HL-60/S4 treated with phorbol 12-myristate 13-acetate at 8.2 ng/mL for 4 days and 3 days (cell line): Measurements from ENCODE around the gene NUP188.
"Not testable (repeated sequence)": the region's sequence is repeated elsewhere in the genome, so short reads cannot be mapped to it uniquely, and the experiment has no call there.

Source experiments
- in situ Hi-C: fragments of 300-500 bp; cut with MboI; formaldehyde crosslinking; loops from 2 replicates; pipeline ENCODE4 v1.15.0; 2022; ENCODE audit warnings: low sequenced_read_pairs

The NUP188 gene

DNA sequence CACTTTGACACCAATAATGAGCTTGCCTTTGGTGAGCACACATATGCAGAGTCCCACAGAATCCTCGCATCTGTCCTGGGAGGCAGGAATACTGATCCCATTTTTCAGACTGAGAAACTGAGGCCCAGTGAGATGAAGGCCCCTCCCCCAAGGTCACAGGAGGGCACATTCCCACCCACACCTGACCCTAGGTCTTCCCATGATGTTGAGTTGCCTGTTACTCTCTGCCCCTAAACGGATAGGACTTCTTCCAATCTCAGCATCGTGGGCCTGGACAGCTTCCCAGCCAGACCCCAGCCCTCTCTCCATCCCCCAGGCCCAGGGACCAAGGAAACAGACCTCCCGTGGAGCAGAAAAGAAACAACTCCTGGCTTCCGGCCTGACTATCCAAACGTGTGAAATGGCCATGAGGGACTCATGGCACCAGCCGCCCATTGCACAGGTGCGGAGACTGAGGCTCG lies 79.8 kb downstream of the NUP188 start:
- in situ Hi-C loops: no loop called here

DNA sequence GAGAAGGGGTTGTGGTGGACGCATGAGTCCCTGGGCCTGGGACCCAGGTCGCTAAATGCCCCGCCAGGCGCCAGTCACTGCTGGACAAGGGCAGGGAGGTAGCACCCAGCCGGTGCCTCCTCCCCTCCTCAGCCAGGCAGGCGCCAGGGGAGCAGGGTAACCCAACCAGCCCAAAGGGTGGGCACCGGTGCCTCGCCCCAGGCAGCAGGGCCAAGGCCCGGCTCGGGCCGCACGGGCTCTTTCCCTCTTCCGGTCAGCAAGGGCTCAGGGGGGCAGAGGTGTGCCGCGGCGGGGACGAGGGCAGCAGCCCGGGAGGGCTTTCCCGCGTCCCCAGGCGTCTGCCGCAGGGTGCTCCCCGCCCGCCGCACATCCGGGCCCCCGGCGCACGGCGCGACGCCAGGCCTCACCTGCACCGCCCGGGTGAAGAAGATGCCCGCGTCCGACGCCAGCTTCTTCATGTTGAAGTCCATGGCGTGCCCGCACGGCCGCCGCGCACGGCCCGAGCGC lies 80.2 kb downstream of the NUP188 start:
- in situ Hi-C loops: no loop called here

DNA sequence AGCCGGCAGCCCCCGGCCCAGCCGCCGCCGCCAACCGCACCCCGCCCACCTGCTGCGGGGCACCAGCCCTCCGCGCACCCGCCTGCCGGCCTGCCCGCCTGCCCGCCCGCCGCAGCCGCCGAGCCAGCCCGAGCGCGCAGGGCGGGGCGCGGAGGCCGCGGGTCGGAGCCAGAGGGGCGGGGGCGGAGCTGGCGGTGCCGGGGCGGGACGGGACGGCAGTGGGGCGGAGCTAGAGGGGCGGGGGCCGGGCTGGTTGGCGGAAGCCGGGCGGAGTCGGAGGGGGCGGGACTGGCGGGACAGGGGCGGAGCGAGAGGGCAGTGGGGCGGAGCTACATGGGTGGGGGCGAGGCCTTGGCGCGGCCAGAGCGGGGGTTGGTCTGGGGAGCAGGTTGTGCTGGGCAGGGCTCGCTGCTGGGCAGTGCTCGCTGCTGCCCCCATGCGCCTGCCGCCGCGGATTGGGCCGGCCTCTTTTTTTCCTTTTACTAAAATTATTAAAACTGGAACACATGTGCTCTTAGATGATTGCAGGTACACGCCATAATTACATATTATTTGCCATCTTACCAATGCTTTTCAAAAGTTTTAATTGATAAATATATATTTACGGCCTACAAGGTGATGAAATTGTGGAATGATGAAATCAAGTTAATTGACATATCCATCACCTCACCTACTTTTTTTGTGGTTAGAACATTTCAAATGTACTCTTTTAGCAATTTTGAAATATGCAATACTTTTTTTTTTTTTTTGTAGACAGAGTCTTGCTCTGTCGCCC lies 80.9 kb downstream of the NUP188 start, which contains the start of gene SH3GLB2:
Gene SH3GLB2 (minus strand): TSS at position 140 of the 775 bp plus-strand sequence. CDS start 177 bp downstream, outside the sequence.
- in situ Hi-C loops: no loop called here

DNA sequence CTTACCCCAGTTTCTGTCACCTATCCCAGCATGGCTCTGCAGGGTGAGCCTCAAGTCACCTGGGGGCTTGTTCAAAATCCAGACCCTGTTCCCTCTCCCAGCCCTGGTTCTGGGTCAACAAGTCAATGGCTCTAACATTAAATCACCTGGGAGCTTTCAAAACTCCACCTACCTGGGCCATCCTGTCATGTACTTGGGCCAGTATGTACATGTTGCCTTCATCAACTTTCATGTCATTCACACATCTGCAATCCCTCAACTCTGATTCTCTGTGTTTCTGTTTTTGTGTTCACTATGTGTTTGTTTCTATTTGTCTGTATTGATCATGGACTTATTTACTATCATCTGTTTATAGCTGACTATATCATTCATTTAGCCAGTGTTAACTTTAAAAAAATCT lies 82.7 kb downstream of the NUP188 start:
- in situ Hi-C loops: no loop called here

DNA sequence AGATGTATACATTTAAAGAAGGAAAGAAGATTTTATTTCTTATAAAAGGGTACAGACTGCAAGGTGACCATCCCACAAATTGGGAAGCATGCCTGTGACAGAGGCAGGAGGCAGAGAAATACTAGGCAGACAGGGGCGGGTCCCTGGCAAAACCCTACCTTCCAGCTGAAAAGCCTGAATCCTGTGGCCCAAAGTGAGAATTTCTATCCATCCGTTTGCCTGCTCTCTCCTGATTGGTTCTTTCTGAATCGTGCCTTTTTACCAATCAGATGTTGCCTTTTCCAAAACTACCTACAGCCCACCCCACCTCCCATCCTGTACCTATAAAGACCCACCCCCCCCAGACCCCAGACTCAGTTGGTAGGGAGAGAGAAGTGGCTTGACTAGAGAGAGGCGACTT lies 84.0 kb downstream of the NUP188 start:
- in situ Hi-C loops: no loop called here

DNA sequence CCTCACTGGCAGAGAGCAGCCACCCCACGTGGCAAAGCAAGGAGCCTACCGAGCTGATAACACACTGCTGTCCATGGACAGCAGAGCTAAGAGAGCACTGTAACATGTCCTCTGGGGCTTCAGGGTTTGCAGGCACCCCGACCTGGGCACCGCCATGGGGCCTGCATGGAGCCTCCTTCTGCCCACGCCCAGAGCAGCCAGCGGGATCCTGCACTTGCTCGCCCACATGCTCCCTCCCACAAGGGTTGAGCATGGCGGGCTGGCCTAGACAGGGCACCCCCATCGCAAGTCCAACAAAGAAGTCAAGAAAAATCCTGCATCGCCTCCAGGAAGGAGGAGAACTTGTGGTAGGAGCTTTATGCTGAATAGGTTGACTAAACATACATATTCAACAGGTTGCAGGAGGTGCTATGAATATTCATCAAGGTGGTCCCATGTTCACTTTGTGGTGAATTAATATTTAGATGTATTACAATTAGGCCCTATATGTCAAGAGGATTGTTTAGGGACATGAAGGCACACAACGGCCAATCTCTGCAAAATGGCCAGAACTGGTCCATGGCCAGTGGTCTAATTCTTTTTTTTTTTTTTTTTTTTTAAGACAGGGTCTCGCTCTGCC lies 85.2 kb downstream of the NUP188 start:
- in situ Hi-C loops: no loop called here

DNA sequence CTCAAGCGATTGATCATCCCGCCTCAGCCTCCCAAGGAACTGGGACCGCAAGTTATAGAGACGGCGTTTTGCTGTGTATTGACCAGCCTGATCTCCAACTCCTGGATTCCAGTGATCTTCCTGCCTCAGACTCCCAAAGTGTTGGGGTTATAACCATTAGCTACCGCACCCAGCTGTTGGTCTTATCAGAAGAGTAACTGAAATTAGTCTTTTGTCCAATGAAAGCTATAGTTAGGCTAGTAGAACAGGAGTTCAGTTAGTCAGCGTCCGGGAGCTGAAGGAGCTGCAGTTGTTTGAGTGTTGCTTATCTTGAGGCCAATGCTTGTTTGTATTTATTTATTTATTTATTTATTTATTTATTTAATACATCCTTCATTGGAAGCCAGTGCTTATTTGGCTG lies 85.7 kb downstream of the NUP188 start:
- in situ Hi-C loops: no loop called here

DNA sequence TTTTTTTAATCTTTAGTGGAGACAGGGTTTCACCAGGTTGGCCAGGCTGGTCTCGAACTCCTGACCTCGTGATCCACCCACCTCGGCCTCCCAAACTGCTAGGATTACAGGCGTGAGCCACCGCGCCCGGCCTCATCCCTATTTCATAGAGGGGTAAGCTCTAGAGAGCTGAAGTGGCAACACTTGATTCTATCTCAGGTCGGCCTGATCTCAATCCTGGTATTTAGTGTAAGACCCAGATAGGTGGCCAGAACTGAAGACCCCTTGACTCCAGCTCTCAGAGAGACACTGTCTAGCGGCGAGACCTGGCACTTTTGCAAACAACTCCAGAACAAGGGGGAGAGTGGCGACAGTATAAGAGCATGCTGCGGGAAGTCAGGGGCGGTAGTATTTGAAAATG lies 88.3 kb downstream of the NUP188 start:
- in situ Hi-C loops: not testable (repeated sequence)

DNA sequence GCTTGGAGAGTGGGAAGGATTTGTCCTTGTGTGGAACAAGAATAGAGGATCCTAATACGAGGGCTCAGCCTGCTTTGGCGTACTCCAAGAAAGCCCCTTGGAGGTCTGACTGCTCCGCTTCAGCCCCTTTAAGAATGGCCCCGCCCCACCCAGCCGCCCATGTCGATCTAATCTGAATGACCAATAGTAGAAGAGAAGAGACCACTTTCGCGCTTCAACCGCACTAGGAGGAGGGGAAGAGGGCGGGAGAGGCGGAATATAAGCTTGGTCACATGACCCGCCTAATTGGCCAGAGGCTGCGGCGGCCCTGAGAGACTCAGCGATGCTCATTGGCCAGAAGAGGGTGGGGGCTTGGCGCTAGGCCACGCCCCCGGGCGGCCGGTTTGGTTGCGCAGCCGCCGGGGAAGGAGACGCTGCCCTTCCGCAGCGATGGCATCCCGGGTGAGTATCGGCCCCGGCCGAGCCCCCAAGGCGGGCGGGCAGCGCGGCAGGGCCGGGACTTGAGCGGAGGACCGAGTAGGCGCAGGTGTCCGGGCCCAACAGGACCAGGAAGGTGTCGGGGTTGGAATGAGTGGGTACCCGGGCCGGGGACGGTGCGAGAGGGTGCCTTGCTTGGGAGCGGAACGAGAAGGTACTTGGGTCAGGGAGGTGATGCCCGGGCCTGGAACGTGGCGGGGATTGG lies 88.9 kb downstream of the NUP188 start, which contains the start of gene MIGA2:
Gene MIGA2 (plus strand): TSS at position 386 of the 682 bp plus-strand sequence. CDS start 3,969 bp downstream, outside the sequence.
- in situ Hi-C loops: no loop called here

DNA sequence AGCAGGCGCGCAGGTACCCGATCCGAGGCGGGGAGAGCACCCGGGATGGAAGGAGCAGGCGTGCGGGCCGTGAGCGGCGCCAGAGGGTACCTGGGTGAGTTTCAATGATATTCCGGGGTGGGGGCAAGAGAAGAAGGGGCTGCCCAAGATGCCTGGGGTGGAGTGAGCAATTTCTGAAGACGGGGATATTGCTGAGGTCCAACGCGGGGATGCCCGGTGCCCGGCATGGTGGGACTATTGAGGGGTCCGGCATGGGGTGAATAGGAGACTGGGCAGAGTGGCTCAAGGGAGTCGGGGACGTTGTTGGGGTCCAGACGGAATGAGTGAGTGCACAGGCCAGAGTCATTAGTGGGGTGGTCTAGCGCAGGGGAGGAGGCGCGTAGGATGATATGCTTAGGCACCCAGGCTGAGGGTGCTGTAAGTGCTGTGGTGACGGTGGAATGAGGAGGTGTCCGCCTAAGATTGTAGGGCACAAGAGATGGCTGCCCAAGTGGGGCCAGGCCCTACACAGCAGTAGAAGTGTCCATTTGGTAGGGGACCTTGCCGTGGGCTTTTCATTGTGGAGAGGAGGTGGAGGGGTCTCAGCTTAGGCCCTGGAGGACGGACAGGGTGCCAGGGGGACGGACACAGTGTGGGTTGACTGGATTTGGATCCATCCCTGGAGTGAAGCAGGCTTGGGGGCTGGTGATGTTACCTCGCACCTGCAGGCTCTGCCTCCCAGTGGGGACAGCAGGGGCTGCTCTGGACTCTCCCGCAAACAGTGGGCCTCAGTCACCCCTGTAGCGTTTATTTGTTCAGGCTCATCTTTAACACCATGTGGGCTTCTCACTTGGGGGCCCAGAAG lies 89.6 kb downstream of the NUP188 start:
- in situ Hi-C loops: no loop called here

DNA sequence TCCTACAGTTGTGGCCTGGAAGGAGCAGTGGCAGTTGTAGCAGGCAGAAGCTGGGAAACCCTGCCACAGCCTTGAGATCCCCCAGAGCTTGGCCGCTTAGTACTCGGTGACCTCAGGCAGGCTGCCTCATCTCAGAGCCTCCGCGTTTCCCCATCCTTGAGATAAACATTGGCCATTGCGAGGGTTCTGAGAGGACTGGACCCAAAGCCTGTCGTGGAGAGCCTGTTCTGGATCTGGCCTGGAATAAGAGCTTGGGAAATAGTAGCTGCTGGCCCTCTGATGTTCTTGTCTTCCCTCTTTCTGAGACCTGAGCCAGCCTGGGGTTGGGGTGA lies 90.2 kb downstream of the NUP188 start:
- in situ Hi-C loops: no loop called here

DNA sequence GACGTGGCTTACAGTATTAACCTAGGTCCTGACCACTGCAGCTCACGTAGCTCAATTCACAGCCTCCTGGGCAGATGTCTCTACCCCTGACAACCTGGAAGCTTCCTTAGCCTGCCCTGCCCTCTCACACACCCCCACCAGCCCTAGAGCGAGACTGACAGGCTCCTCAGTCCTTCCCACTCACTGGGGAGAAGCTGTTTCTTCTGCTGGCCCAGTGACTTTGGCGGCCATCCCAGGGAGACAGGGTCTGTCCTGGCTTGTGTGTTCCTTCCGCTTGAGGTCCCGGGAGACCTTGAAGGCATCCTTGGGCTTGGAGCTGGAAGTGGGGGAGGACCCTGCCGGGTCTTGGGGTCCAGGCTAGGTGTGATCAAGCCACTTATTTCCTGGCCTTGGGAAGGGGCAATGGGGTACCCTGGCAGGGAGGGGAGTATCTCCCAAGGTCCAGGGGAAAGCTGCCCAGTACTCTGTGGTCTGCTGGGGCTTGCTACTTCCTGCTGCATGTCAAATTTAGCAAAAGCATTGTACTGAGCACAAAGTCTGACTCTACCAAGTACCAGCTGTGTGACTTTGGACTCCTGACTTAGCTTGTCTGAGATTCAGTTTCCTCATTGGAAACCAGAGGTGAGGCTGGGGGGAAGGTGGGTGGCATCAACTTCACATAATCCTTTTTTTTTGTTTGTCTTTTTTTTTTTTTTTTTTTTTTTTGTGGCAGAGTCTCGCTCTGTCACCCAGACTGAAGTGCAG lies 90.8 kb downstream of the NUP188 start:
- in situ Hi-C loops: no loop called here

DNA sequence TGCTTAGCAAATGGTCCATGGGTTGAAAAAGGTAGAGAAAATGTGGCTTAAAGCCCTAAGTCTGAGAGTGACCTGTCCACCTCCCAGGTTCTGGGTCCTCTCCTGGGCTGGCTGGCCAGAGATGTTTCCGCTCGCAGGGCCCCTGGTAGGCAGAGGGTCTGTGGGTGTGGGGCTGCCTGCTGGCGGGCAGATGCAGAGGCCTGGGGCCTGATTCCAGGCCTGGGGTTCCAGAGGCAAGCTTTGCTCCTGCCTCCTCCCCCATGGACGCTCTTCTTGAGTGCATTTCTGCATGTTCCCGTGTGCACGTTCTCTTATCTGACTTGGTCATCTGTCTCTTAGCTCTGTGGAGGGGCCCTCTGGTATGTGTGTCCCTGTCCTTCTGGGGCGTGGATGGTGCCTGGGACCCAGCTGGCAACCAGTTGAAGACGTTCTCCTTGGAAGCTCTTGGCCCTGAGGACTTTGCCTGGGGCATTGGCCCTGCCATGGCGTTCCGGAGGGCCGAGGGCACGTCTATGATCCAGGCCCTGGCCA lies 92.7 kb downstream of the NUP188 start:
- in situ Hi-C loops: no loop called here

DNA sequence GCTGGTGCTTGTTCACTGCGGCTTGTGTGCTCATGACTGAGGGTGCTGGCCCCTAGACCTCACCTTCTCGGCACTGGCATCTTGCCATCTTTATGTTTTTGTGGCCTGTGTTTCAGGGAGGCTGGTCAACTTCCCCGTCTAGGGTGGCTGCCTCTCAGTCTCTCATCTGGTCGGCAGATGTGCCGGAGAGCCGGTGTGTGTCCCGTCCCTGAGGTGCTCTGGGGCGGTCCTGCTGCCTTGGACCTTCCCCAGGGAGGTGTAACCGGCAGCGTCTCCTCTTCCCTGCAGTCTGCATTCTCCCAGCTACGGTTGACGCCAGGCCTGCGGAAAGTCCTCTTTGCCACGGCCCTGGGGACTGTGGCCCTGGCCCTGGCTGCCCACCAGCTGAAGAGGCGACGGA lies 94.5 kb downstream of the NUP188 start:
- in situ Hi-C loops: no loop called here

DNA sequence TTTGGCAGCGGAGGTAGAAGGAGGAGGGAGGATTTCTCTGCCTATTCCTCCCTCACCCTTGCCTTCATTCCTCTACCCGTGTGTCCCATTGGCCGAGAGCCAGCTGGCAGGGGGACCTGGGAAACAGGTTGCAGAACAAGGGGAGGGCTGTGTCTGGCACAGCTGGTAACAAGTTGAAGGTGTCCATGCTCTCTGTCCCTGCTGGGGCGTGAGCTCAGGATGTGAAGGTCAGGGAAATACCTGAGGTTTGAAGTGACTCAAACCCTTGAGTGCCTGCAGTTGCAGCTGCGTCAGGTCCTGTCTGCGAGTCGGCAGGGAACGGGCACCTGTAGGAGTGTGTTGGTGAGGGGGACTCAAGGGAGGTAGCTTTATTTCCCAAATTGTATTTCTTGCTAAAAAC lies 105.1 kb downstream of the NUP188 start:
- in situ Hi-C loops: no loop called here

DNA sequence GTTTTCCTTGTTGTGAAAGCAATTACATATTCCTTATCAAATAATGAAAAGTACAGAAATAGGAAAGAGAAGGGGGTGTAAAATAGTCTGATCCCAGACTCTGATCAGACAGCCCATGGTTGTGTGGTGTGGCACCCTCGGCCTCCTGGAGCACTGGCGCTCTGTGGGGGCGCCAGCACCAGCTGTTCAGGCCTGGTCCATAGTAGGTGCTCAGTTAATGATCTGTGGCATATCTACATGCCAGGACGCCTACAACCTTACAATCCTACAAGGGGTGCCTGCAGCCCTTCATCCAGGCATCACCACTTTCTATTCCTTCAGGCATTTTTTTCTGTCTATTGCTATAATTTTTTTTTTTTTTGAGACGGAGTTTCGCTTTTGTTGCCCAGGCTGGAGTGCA lies 105.5 kb downstream of the NUP188 start:
- in situ Hi-C loops: no loop called here

DNA sequence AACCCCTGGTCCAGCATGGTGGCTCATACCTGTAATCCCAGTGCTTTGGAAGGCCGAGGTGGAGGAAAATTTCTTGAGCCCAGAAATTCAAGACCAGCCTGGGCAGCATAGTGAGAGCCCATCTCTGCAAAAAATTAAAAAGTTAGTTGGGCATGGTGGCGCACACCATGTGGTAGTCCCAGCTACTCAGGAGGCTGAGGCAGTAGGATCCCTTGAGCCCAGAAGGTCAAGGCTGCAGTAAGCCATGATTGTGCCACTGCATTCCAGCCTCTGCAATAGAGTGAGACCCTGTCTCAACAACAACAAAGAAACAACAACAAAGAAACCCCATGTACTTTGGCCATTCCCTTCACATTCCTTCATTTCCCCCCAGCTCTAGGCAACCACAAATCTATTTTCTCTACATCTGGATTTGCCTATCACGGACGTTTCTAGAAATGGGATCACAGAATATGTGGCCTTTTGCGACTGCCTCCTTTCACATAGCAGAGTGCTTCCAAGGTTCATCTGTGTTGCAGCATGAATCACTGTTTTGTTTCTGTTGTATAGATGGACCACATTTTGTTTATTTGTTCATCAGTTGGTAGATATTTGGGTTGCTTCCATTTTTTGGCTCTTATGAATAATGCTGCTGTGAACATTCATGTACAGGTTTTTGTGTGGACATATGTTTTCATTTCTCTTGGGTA lies 106.8 kb downstream of the NUP188 start:
- in situ Hi-C loops: no loop called here
